Left lung (tissue), 10 donors: Measurements from ENCODE around the gene ZC3H4. TPM values are rescaled to one million over a fixed set of nuclear protein-coding genes. Genes with fewer than 3 reads are reported as not detected.

Experiments used
- ATAC-seq: fragments of 200-7000 bp; cut with Tn5 transposase; one replicate; pipeline ENCODE4 v1.9.1; 2020; ENCODE audit warnings: moderate library complexity
- DNase-seq, 4 donors: peaks; one replicate each; pipeline ENCODE4 v3.0.0-alpha.2; 2013 to 2020
- H3K27ac ChIP-seq, 2 donors: fragments of 200-600 bp; sonication (generic) in 1 of 2; one replicate each; pipeline versions ENCODE4 v1.5.0 to v1.8.0; 2020 to 2021
- H3K27me3 ChIP-seq, 2 donors: fragments of 200-600 bp; sonication (generic) in 1 of 2; one replicate each; pipeline versions ENCODE4 v1.5.0 to v1.8.0; 2020 to 2021
- H3K36me3 ChIP-seq, 2 donors: fragments of 200-600 bp; sonication (generic) in 1 of 2; one replicate each; pipeline versions ENCODE4 v1.5.0 to v1.8.0; 2020 to 2021
- H3K4me1 ChIP-seq, 2 donors: fragments of 200-600 bp; one replicate each; pipeline ENCODE4 v1.8.0; 2021
- H3K4me3 ChIP-seq, 2 donors: fragments of 200-600 bp; sonication (generic) in 1 of 2; one replicate each; pipeline versions ENCODE4 v1.5.0 to v1.8.0; 2020 to 2021; ENCODE audit warnings: mild to moderate bottlenecking in 1 of 2
- H3K9me3 ChIP-seq, 2 donors: fragments of 200-600 bp; sonication (generic) in 1 of 2; one replicate each; pipeline versions ENCODE4 v1.5.0 to v1.8.0; 2020 to 2021
- CTCF ChIP-seq, 2 donors: fragments of 200-600 bp; sonication (generic) in 1 of 2; IDR thresholded peaks; one replicate each; pipeline versions ENCODE4 v1.5.0 to v1.8.0; 2021; ENCODE audit warnings: antibody characterized with exemption in 2 of 2
- intact Hi-C, 2 donors: fragments of 100-400 bp; cut with DNase I; formaldehyde crosslinking; loops; one replicate each; pipeline versions ENCODE4 v1.11.2 to v1.14.2; 2022
- polyA plus RNA-seq, 6 donors: library from polyadenylated mRNA; unstranded; fragments of 120-200 nt; gene quantifications; one replicate each; pipeline ENCODE4 v1.2.1, GENCODE V29; 2013; ENCODE audit not compliant: insufficient read length in 6 of 6
- total RNA-seq, 2 donors: library from RNA; stranded (reverse); fragmentation: NEBNext Ultra II Directional; extraction: Animal tissue kit (Norgen Biotek cat#: 25700); gene quantifications; one replicate each; pipeline ENCODE4 v1.2.1, GENCODE V29; 2021
- donor health status: DM: no; HTN: yes; CAD: no.
- donor health status: DM: no; HTN: no; CAD: no.

Gene ZC3H4
- total and polyA plus RNA-seq, 8 donors: 36.6 to 48.2 (median 39.2) TPM

- no peak for TF ChIP-seq CTCF (IDR thresholded peaks at IDR 0.05)
- Histone ChIP-seq H3K27me3 (peaks cover 57 to 76% of the 10 kb centered on the region in 2 donors), H3K27ac (no peak overlapping the region), H3K9me3 (no peaks in the 10 kb centered on the region), H3K4me3 (no peak overlapping the region), H3K36me3 (no peaks in the 10 kb centered on the region), H3K4me1 (peaks cover 14 to 24% of the 10 kb centered on the region in 2 donors)
- no peak for ATAC-seq
- no peak for DNase-seq
- intact Hi-C loops: no loop called here
These were observed 93.3 kb downstream of the ZC3H4 start for GRCh38 chr19:47020132-47020805.

GRCh38 chr19:47019431-47020041, 94.0 kb downstream of the ZC3H4 start, which contains the start of gene NPAS1:
NPAS1 (plus strand) TSS chr19:47019837; CDS start chr19:47021048, 1,211 bp downstream.
- ATAC-seq (peak; percentile 26), DNase-seq (no peak)
- H3K27me3 ChIP-seq: peaks cover 56 to 70% of the 10 kb centered on the region in 2 donors
- H3K4me1 ChIP-seq: peaks cover 14 to 24% of the 10 kb centered on the region in 2 donors
- H3K4me3 ChIP-seq: no peak within 1 kb of the TSS
- no peak within 1 kb of the TSS for H3K27ac ChIP-seq
- H3K9me3 ChIP-seq: no peaks in the 10 kb centered on the region
- no peaks in the 10 kb centered on the region for H3K36me3 ChIP-seq
- intact Hi-C loops: no loop called here
- no peak for TF ChIP-seq CTCF (IDR thresholded peaks at IDR 0.05)

GRCh38 chr19:47018923-47019322, 94.7 kb downstream of the ZC3H4 start:
- DNase-seq (no peak), ATAC-seq (no peak)
- H3K27ac ChIP-seq: no peak overlapping the region
- no peak overlapping the region for H3K4me3 ChIP-seq
- no peaks in the 10 kb centered on the region for H3K9me3 ChIP-seq
- H3K36me3 ChIP-seq: no peaks in the 10 kb centered on the region
- peaks cover 14 to 24% of the 10 kb centered on the region in 2 donors for H3K4me1 ChIP-seq
- peaks cover 50 to 64% of the 10 kb centered on the region in 2 donors for H3K27me3 ChIP-seq
- TF ChIP-seq CTCF (IDR thresholded peaks at IDR 0.05): no peak
- intact Hi-C loops: no loop called here

Other genes with a start within 250 kb of the ZC3H4 start
- under 1 TPM; 0.50 to 0.70 TPM for gene NPAS1, start 93.9 kb downstream of the ZC3H4 start, total RNA-seq
- gene NPAS1, start 93.9 kb downstream of the ZC3H4 start, polyA plus RNA-seq: 1 to 10 TPM in 5 of 6 donors, under 1 TPM in 1; 0.83 to 2.0 (median 1.4) TPM
- gene TMEM160, start 65.2 kb downstream of the ZC3H4 start, total RNA-seq: 10 to 100 TPM; 31.6 to 33.5 TPM
- gene TMEM160, start 65.2 kb downstream of the ZC3H4 start, polyA plus RNA-seq: 10 to 100 TPM in 4 of 6 donors, 1 to 10 TPM in 2; 7.2 to 13.3 (median 10.7) TPM
- gene SAE1, start 17.1 kb upstream of the ZC3H4 start, total RNA-seq: 10 to 100 TPM; 67.7 to 73.8 TPM
- 100 to 1,000 TPM in 3 of 6 donors, 10 to 100 TPM in 3; 88.2 to 125 (median 98.4) TPM for gene SAE1, start 17.1 kb upstream of the ZC3H4 start, polyA plus RNA-seq
- 10 to 100 TPM in 1 of 2 donors, 1 to 10 TPM in 1; 8.7 to 13.8 TPM for gene BBC3, start 117.4 kb upstream of the ZC3H4 start, total RNA-seq
- gene BBC3, start 117.4 kb upstream of the ZC3H4 start, polyA plus RNA-seq: 1 to 10 TPM; 1.6 to 3.1 (median 2.3) TPM
- gene CCDC9, start 142.7 kb upstream of the ZC3H4 start, total RNA-seq: 10 to 100 TPM; 28.2 to 28.9 TPM
- gene CCDC9, start 142.7 kb upstream of the ZC3H4 start, polyA plus RNA-seq: 10 to 100 TPM; 24.7 to 35.8 (median 28.5) TPM
- gene INAFM1, start 161.1 kb upstream of the ZC3H4 start, total RNA-seq: 10 to 100 TPM; 22.1 to 22.2 TPM
- gene INAFM1, start 161.1 kb upstream of the ZC3H4 start, polyA plus RNA-seq: 10 to 100 TPM in 5 of 6 donors, 1 to 10 TPM in 1; 8.7 to 15.7 (median 11.5) TPM
- 100 to 1,000 TPM in 1 of 2 donors, 10 to 100 TPM in 1; 28.3 to 110 TPM for gene C5AR1, start 196.1 kb upstream of the ZC3H4 start, total RNA-seq
- gene C5AR1, start 196.1 kb upstream of the ZC3H4 start, polyA plus RNA-seq: 1 to 10 TPM; 2.0 to 4.7 (median 2.5) TPM
- gene C5AR2, start 218.4 kb upstream of the ZC3H4 start, total RNA-seq: 10 to 100 TPM in 1 of 2 donors, 1 to 10 TPM in 1; 3.4 to 11.2 TPM
- under 1 TPM; 0.48 to 0.85 (median 0.75) TPM for gene C5AR2, start 218.4 kb upstream of the ZC3H4 start, polyA plus RNA-seq
- 10 to 100 TPM in 1 of 2 donors, 1 to 10 TPM in 1; 9.4 to 18.2 TPM for gene DHX34, start 235.5 kb upstream of the ZC3H4 start, total RNA-seq
- 10 to 100 TPM; 12.1 to 17.8 (median 14.9) TPM for gene DHX34, start 235.5 kb upstream of the ZC3H4 start, polyA plus RNA-seq